Neural cell (in vitro differentiated cells): ENCODE data around the gene RPS6KC1. TPM values are rescaled to one million over a fixed set of nuclear protein-coding genes. Genes with fewer than 3 reads are reported as not detected.
A peak's percentile ranks its signal among the peaks of the same experiment; 100 is the strongest.

ENCODE experiments used
- H2AFZ ChIP-seq: fragments of 200-600, 300-800 bp; sonication (generic), shearing (Covaris generic); 2 replicates; pipeline ENCODE4 v1.6.0; 2014; ENCODE audit warnings: low read depth, mild to moderate bottlenecking, antibody characterized with exemption, low read length, moderate library complexity
- H3F3A ChIP-seq: fragments of 200-600 bp; shearing (Covaris generic); 2 replicates; pipeline ENCODE4 v1.6.1; 2016; ENCODE audit warnings: mild to moderate bottlenecking, moderate library complexity, mixed read lengths, antibody characterized with exemption, low read length; ENCODE audit not compliant: insufficient read depth, poor library complexity, severe bottlenecking
- H3K27ac ChIP-seq: fragments of 200-600, 300-800 bp; sonication (generic), shearing (Covaris generic); 2 replicates; pipeline ENCODE4 v1.5.1; 2014; ENCODE audit warnings: mild to moderate bottlenecking, low read length, moderate library complexity
- H3K27me3 ChIP-seq: fragments of 300-800, 200-600 bp; sonication (generic), shearing (Covaris generic); 2 replicates; pipeline ENCODE4 v1.6.0; 2014; ENCODE audit warnings: mild to moderate bottlenecking, low read depth, low read length, moderate library complexity; ENCODE audit not compliant: insufficient read depth
- H3K36me3 ChIP-seq: fragments of 300-800, 200-600 bp; sonication (generic), shearing (Covaris generic); 2 replicates; pipeline ENCODE4 v1.5.1; 2014; ENCODE audit warnings: mild to moderate bottlenecking, antibody characterized with exemption, low read length, moderate library complexity; ENCODE audit not compliant: insufficient read depth
- H3K4me2 ChIP-seq: fragments of 300-800, 200-600 bp; sonication (generic), shearing (Covaris generic); 2 replicates; pipeline ENCODE4 v1.6.0; 2014; ENCODE audit warnings: mild to moderate bottlenecking, low read length
- H3K4me3 ChIP-seq: fragments of 300-800, 200-600 bp; sonication (generic), shearing (Covaris generic); 2 replicates; pipeline ENCODE4 v1.5.1; 2014; ENCODE audit warnings: mild to moderate bottlenecking, low read length, moderate library complexity
- H3K79me2 ChIP-seq: fragments of 200-600 bp; shearing (Covaris generic); replicated peaks from 2 replicates; pipeline ENCODE4 v1.6.0; 2014; ENCODE audit warnings: mild to moderate bottlenecking, low read length, moderate library complexity; ENCODE audit not compliant: insufficient read depth
- H3K9ac ChIP-seq: fragments of 300-800, 200-600 bp; sonication (generic), shearing (Covaris generic); 2 replicates; pipeline ENCODE4 v1.6.1; 2016; ENCODE audit warnings: mild to moderate bottlenecking, low read length, mixed read lengths
- H3K9me2 ChIP-seq: fragments of 200-600 bp; shearing (Covaris generic); 2 replicates; pipeline ENCODE4 v1.6.1; 2016; ENCODE audit warnings: mild to moderate bottlenecking, low read length, mixed read lengths; ENCODE audit not compliant: insufficient read depth
- H3K9me3 ChIP-seq: fragments of 200-600, 300-800 bp; sonication (generic), shearing (Covaris generic); 2 replicates; pipeline ENCODE4 v1.6.1; 2016; ENCODE audit warnings: mild to moderate bottlenecking, mixed run types, low read length, moderate library complexity, mixed read lengths
- H4K20me1 ChIP-seq: fragments of 200-600 bp; shearing (Covaris generic); 2 replicates; pipeline ENCODE4 v1.6.1; 2016; ENCODE audit warnings: mild to moderate bottlenecking, mixed run types; ENCODE audit not compliant: insufficient read depth
- CTCF ChIP-seq: fragments of 450-650 bp; IDR thresholded peaks from 2 replicates; pipeline ENCODE4 v1.5.1; 2014; ENCODE audit warnings: antibody characterized with exemption, mild to moderate bottlenecking, moderate library complexity; ENCODE audit not compliant: poor library complexity, severe bottlenecking
- EP300 ChIP-seq: fragments of 450-650 bp; conservative IDR thresholded peaks from 2 replicates; pipeline ENCODE4 v1.6.1; 2014; ENCODE audit warnings: antibody characterized with exemption, mild to moderate bottlenecking, moderate library complexity; ENCODE audit not compliant: poor library complexity, severe bottlenecking
- EZH2 ChIP-seq: fragments of 200-600, 300-800 bp; shearing (Covaris generic), sonication (generic); IDR thresholded peaks from 2 replicates; pipeline ENCODE4 v1.6.1; 2014; ENCODE audit warnings: antibody characterized with exemption, low read length, borderline replicate concordance, mild to moderate bottlenecking; ENCODE audit not compliant: insufficient read depth, poor library complexity, severe bottlenecking
- MXI1 ChIP-seq: fragments of 450-650 bp; conservative IDR thresholded peaks from 2 replicates; pipeline ENCODE4 v1.6.1; 2014; ENCODE audit warnings: antibody characterized with exemption, mild to moderate bottlenecking; ENCODE audit not compliant: poor library complexity, severe bottlenecking
- POLR2AphosphoS5 ChIP-seq: IDR thresholded peaks from 2 replicates; pipeline ENCODE4 v1.6.1; 2012
- RAD21 ChIP-seq: fragments of 450-650 bp; conservative IDR thresholded peaks from 2 replicates; pipeline ENCODE4 v1.6.1; 2014; ENCODE audit warnings: antibody characterized with exemption, mild to moderate bottlenecking, moderate library complexity
- REST ChIP-seq: IDR thresholded peaks from 2 replicates; pipeline ENCODE4 v1.6.1; 2012; ENCODE audit warnings: borderline replicate concordance
- SMC3 ChIP-seq: fragments of 450-650 bp; conservative IDR thresholded peaks from 2 replicates; pipeline ENCODE4 v1.6.1; 2014; ENCODE audit warnings: antibody characterized with exemption, mild to moderate bottlenecking, moderate library complexity; ENCODE audit not compliant: poor library complexity
- TAF1 ChIP-seq: IDR thresholded peaks from 2 replicates; pipeline ENCODE4 v1.6.1; 2012; ENCODE audit warnings: low read depth
- polyA minus RNA-seq: library from RNA; depleted of rRNA, polyadenylated mRNA; stranded (reverse); fragments of >200 nt; gene quantifications from 2 replicates; pipeline ENCODE4 v1.2.3, GENCODE V29; 2014
- polyA plus RNA-seq: library from polyadenylated mRNA; depleted of rRNA; stranded (reverse); fragments of >200 nt; gene quantifications from 2 replicates; pipeline ENCODE4 v1.2.3, GENCODE V29; 2014

RPS6KC1 gene, protein sequence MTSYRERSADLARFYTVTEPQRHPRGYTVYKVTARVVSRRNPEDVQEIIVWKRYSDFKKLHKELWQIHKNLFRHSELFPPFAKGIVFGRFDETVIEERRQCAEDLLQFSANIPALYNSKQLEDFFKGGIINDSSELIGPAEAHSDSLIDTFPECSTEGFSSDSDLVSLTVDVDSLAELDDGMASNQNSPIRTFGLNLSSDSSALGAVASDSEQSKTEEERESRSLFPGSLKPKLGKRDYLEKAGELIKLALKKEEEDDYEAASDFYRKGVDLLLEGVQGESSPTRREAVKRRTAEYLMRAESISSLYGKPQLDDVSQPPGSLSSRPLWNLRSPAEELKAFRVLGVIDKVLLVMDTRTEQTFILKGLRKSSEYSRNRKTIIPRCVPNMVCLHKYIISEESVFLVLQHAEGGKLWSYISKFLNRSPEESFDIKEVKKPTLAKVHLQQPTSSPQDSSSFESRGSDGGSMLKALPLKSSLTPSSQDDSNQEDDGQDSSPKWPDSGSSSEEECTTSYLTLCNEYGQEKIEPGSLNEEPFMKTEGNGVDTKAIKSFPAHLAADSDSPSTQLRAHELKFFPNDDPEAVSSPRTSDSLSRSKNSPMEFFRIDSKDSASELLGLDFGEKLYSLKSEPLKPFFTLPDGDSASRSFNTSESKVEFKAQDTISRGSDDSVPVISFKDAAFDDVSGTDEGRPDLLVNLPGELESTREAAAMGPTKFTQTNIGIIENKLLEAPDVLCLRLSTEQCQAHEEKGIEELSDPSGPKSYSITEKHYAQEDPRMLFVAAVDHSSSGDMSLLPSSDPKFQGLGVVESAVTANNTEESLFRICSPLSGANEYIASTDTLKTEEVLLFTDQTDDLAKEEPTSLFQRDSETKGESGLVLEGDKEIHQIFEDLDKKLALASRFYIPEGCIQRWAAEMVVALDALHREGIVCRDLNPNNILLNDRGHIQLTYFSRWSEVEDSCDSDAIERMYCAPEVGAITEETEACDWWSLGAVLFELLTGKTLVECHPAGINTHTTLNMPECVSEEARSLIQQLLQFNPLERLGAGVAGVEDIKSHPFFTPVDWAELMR
- polyA plus RNA-seq (26.0 and 28.1 TPM in 2 replicates), polyA minus RNA-seq (81.8 and 84.4 TPM in 2 replicates)

DNA sequence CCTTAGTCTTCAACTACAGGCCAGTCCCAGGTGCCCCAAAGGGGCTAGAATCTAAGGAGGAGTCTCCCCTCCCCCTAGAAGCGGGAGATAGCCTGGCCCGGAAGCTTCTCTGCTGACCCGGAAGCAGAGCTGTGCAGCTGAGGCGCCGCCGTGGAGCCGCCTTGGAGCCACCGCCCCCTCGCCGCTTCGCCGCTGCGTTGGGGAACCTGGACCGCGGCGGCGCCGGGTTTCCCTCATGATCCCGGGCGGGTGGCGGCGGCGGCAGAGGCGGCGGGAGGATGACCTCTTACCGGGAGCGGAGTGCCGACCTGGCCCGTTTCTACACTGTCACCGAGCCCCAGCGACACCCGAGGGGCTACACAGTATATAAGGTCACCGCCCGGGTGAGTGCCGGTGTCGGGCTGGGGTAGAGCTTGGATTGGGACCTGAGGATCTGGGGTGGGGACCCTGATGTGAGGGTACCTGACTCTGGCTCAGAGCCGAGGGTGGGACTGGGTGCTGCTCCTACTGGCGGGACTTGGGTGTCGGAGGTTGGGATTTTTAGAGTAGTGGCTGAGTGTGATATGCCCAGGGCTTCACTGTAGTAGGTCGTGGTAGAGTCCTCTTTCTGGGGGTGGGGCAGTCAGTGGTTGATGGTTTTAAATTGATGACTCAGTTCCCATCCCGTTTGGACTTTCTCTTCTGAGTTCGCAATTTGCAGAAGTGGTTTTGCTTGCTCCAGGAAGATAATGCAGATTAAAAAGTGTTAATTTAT is at the start of gene RPS6KC1:
Gene RPS6KC1 (plus strand): TSS at position 115 of the 754 bp plus-strand sequence. CDS start 164 bp downstream, at position 279.
- Histone ChIP-seq H3K27ac (peak within 1 kb of the TSS; percentile 64), H3K36me3 (no peaks in the 10 kb centered on the region), H2AFZ (peak within 1 kb of the TSS; percentile 100), H3K4me2 (peak within 1 kb of the TSS; percentile 72), H3K79me2 (peaks cover 31% of the 10 kb centered on the region), H4K20me1 (no peaks in the 10 kb centered on the region), H3F3A (no peaks in the 10 kb centered on the region), H3K9me3 (no peaks in the 10 kb centered on the region), H3K9me2 (no peaks in the 10 kb centered on the region), H3K27me3 (no peaks in the 10 kb centered on the region), H3K9ac (peak within 1 kb of the TSS; percentile 77), H3K4me3 (peak within 1 kb of the TSS; percentile 89)
- peak; percentile 20 for TF ChIP-seq RAD21
- peak; percentile 15 for TF ChIP-seq SMC3
- peak; percentile 50 for TF ChIP-seq REST
- peak; percentile 34 for TF ChIP-seq TAF1
- TF ChIP-seq EZH2: no peak
- peak; percentile 71 for TF ChIP-seq POLR2AphosphoS5
- TF ChIP-seq EP300: no peak
- peak; percentile 71 for TF ChIP-seq MXI1
- peak; percentile 45 for TF ChIP-seq CTCF
